HepG2 (cell line): ENCODE results near the gene COL18A1. TPM values are rescaled to one million over a fixed set of nuclear protein-coding genes. Genes with fewer than 3 reads are reported as not detected.

Experiments used
- AKAP8 ChIP-seq: sonication (generic); formaldehyde crosslinking; IDR thresholded peaks from 2 replicates; pipeline ENCODE4 v1.5.1; 2020; ENCODE audit warnings: mild to moderate bottlenecking, missing genetic modification reagents
- ISX ChIP-seq: sonication (generic); formaldehyde crosslinking; conservative IDR thresholded peaks from 2 replicates; pipeline ENCODE4 v1.5.0; 2020; ENCODE audit warnings: missing genetic modification reagents
- RAD21 ChIP-seq: fragments of 450-650 bp; formaldehyde crosslinking; IDR thresholded peaks from 2 replicates; pipeline ENCODE4 v1.5.0; 2020; ENCODE audit warnings: mild to moderate bottlenecking
- SOX6 ChIP-seq, 2 experiments: fragments of 450-650 bp in 1 of 2; sonication (generic) in 1 of 2; formaldehyde crosslinking in 1 of 2; IDR thresholded peaks; 2 replicates each; pipeline versions ENCODE4 v1.4.0 to v1.6.1; 2017 to 2020; ENCODE audit warnings: antibody characterized with exemption in 1 of 2, mild to moderate bottlenecking in 1 of 2, missing genetic modification reagents in 1 of 2
- ZNF577 ChIP-seq: sonication (generic); formaldehyde crosslinking; IDR thresholded peaks from 2 replicates; pipeline ENCODE4 v1.4.0; 2020; ENCODE audit warnings: mild to moderate bottlenecking, low read depth, missing genetic modification reagents, borderline replicate concordance
- polyA plus RNA-seq, 8 experiments: library from polyadenylated mRNA; depleted of rRNA in 3 of 8; stranded (reverse) in 7 of 8; unstranded in 1 of 8; fragments of >200 nt; fragmentation: Illumina TruSeq in 4 of 8; extraction: Trizol in 4 of 8; gene quantifications; 2 replicates each; pipeline versions ENCODE4 v1.2.1 to v1.2.3, GENCODE V29; 2011 to 2016; ENCODE audit warnings: low read depth in 4 of 8, missing spikeins in 1 of 8, mixed read lengths in 1 of 8; ENCODE audit not compliant: insufficient read depth in 1 of 8
- total RNA-seq, 5 experiments: library from RNA; depleted of rRNA; stranded (reverse); fragments of >200 nt; fragmentation: Illumina TruSeq; extraction: Trizol; gene quantifications; 2 replicates each; pipeline ENCODE4 v1.2.3, GENCODE V29; 2016; ENCODE audit warnings: low read depth in 1 of 5
- TF ChIP-seq, protein P1 (sequence below): sonication (generic); formaldehyde crosslinking; IDR thresholded peaks from 2 replicates; pipeline ENCODE4 v1.4.0; 2020; ENCODE audit warnings: mild to moderate bottlenecking, missing genetic modification reagents
- TF ChIP-seq, protein P2 (sequence below): sonication (generic); formaldehyde crosslinking; IDR thresholded peaks from 2 replicates; pipeline ENCODE4 v1.4.0; 2020; ENCODE audit warnings: low read depth, mild to moderate bottlenecking, missing genetic modification reagents
- TF ChIP-seq, protein P3 (sequence below): sonication (generic); formaldehyde crosslinking; IDR thresholded peaks from 2 replicates; pipeline ENCODE4 v1.4.0; 2020; ENCODE audit warnings: missing genetic modification reagents, borderline replicate concordance

COL18A1 gene
- total and polyA plus RNA-seq, 2 of the 13 experiments (the other 11 are each of a cell fraction or from before 2014, with no cell fraction given): 79.0 to 102 TPM

DNA sequence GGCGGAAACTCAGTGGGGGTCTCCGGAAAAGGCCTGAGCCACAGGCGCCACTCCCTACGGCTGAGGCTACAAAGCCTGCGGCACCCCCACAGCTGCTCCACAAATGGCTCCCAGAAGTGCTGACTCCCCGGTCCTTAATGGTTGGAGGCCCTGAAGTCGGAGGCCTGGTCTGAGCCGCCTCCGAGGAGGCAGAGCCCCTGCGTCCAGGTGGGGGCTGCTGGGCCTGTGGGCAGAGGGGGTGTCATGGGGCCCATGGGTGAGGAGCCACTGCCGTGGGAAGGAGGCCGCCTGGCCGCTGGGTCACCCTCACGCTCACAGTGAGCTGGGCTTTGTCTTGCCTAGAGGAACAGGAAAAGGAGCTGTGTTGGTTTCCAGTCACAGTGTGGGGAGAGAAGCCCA, 12.4 kb upstream of the COL18A1 start (continued):
- TF ChIP-seq, protein P1, sequence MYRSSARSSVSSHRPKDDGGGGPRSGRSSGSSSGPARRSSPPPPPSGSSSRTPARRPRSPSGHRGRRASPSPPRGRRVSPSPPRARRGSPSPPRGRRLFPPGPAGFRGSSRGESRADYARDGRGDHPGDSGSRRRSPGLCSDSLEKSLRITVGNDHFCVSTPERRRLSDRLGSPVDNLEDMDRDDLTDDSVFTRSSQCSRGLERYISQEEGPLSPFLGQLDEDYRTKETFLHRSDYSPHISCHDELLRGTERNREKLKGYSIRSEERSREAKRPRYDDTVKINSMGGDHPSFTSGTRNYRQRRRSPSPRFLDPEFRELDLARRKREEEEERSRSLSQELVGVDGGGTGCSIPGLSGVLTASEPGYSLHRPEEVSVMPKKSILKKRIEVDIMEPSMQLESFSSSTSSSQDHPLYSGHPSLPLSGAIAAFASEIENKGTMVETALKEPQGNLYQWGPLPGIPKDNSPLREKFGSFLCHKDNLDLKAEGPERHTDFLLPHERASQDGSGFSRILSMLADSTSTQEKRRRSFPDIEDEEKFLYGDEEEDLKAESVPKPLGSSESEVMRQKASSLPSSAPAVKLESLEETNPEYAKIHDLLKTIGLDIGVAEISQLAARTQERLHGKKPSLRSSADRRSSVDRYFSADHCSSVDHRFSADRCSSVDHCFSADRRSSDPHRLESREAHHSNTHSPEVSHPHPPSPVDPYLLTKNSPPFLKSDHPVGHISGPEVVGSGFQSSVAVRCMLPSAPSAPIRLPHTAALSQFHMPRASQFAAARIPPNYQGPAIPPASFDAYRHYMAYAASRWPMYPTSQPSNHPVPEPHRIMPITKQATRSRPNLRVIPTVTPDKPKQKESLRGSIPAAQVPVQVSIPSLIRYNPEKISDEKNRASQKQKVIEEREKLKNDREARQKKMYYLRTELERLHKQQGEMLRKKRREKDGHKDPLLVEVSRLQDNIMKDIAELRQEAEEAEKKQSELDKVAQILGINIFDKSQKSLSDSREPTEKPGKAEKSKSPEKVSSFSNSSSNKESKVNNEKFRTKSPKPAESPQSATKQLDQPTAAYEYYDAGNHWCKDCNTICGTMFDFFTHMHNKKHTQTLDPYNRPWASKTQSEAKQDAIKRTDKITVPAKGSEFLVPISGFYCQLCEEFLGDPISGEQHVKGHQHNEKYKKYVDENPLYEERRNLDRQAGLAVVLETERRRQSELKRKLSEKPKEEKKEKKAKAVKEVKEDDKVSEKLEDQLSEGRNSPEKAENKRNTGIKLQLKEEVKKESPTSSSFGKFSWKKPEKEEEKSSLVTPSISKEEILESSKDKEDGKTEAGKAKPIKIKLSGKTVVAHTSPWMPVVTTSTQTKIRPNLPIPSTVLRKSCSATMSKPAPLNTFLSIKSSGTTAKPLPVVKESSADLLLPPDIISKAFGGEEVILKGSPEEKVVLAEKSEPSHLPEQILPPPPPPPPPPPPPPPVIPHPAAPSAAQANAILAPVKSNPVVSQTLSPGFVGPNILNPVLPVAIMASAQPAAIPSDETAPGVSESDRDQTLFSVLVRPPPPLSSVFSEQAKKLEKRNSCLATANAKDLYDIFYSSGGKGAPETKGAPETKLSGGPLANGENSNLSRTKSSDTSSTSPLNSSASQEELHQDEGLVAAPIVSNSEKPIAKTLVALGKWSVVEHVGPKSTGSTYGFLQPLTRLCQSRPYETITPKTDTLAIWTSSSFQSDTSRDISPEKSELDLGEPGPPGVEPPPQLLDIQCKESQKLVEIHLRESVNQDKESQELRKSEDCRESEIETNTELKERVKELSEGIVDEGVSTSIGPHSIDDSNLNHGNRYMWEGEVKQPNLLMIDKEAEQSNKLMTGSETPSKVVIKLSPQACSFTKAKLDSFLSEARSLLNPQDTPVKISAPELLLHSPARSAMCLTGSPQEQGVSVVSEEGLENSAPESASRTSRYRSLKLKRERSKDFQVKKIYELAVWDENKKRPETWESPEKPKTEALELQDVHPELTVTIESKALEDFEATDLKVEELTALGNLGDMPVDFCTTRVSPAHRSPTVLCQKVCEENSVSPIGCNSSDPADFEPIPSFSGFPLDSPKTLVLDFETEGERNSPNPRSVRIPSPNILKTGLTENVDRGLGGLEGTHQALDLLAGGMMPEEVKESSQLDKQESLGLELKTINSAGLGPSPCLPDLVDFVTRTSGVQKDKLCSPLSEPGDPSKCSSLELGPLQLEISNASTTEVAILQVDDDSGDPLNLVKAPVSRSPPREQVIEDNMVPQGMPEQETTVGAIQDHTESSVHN (CRISPR knock-in tag): no peak
- TF ChIP-seq RAD21 (no peak), SOX6 (IDR thresholded peaks at IDR 0.05) (no peak), SOX6 (CRISPR knock-in tag; IDR thresholded peaks at IDR 0.05) (no peak), ZNF577 (CRISPR knock-in tag) (no peak), AKAP8 (CRISPR knock-in tag) (no peak), ISX (CRISPR knock-in tag) (no peak)
- TF ChIP-seq, protein P2, sequence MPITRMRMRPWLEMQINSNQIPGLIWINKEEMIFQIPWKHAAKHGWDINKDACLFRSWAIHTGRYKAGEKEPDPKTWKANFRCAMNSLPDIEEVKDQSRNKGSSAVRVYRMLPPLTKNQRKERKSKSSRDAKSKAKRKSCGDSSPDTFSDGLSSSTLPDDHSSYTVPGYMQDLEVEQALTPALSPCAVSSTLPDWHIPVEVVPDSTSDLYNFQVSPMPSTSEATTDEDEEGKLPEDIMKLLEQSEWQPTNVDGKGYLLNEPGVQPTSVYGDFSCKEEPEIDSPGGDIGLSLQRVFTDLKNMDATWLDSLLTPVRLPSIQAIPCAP (CRISPR knock-in tag): no peak
- TF ChIP-seq, protein P3, sequence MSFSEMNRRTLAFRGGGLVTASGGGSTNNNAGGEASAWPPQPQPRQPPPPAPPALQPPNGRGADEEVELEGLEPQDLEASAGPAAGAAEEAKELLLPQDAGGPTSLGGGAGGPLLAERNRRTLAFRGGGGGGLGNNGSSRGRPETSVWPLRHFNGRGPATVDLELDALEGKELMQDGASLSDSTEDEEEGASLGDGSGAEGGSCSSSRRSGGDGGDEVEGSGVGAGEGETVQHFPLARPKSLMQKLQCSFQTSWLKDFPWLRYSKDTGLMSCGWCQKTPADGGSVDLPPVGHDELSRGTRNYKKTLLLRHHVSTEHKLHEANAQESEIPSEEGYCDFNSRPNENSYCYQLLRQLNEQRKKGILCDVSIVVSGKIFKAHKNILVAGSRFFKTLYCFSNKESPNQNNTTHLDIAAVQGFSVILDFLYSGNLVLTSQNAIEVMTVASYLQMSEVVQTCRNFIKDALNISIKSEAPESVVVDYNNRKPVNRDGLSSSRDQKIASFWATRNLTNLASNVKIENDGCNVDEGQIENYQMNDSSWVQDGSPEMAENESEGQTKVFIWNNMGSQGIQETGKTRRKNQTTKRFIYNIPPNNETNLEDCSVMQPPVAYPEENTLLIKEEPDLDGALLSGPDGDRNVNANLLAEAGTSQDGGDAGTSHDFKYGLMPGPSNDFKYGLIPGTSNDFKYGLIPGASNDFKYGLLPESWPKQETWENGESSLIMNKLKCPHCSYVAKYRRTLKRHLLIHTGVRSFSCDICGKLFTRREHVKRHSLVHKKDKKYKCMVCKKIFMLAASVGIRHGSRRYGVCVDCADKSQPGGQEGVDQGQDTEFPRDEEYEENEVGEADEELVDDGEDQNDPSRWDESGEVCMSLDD (CRISPR knock-in tag): no peak
- TF ChIP-seq, all 625 proteins: peak for 0
